ENCODE measurements around the gene GDPD5.

The GDPD5 gene

DNA sequence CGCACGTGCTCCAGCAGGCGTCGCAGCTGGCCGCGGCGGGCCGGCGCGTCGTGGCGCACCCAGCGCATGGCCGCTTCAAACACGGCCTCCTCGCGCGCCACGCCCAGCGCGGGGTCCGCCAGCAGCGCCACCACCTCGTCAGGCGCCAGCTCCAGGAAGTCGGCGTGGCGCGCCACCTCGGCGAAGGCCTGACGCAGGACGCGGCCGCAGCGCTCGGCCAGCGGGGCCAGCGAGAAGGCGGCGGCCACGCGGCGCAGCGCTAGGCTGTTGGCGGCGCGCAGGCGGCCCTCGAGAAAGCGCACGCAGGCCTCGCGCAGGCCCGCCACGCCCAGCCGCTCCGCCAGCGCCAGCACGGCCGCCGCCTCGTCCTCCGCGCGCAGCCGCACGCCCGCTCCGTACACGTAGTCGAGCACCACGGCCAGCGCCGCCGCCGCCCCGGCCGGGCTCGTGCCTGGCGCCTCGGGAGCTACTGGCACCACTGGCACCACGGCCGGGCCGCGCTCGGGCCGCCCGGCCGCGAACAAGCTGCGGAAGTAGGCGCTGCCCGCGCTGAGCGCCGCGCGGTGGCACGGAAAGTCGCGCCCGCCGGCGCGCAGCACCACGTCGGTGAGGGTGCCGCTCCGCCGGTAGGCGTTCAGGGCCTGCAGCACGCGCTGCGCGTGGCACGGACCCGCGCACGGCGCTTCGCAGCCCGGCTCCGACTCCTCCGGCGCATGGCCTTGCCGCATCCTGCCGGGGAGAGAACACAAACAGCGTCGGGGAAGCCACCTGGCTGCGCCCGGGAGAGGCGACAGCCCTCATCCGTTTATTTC lies 95.6 kb downstream of the GDPD5 start:
- TF ChIP-seq EZH2 (IDR thresholded peaks at IDR 0.05; ENCODE audit: borderline replicate concordance, low read length) = no peak
- TF ChIP-seq, protein P1, sequence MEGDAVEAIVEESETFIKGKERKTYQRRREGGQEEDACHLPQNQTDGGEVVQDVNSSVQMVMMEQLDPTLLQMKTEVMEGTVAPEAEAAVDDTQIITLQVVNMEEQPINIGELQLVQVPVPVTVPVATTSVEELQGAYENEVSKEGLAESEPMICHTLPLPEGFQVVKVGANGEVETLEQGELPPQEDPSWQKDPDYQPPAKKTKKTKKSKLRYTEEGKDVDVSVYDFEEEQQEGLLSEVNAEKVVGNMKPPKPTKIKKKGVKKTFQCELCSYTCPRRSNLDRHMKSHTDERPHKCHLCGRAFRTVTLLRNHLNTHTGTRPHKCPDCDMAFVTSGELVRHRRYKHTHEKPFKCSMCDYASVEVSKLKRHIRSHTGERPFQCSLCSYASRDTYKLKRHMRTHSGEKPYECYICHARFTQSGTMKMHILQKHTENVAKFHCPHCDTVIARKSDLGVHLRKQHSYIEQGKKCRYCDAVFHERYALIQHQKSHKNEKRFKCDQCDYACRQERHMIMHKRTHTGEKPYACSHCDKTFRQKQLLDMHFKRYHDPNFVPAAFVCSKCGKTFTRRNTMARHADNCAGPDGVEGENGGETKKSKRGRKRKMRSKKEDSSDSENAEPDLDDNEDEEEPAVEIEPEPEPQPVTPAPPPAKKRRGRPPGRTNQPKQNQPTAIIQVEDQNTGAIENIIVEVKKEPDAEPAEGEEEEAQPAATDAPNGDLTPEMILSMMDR (IDR thresholded peaks at IDR 0.05; ENCODE audit: low read length) = no peak
- no peak overlapping the region for H3K4me3 ChIP-seq (ENCODE audit: low read depth, low read length, poor library complexity, severe bottlenecking)
- H3F3A ChIP-seq (ENCODE audit: insufficient read depth, low read length) = no peaks in the 10 kb centered on the region
- no peaks in the 10 kb centered on the region for H3K4me1 ChIP-seq (ENCODE audit: insufficient read depth, low read length, severe bottlenecking)
- no peak overlapping the region for H2AFZ ChIP-seq (ENCODE audit: low read length)
- no peaks in the 10 kb centered on the region for H3K9me2 ChIP-seq (ENCODE audit: low read depth, low read length)
- no peaks in the 10 kb centered on the region for H3K9me3 ChIP-seq (ENCODE audit: low read length)
- no peak overlapping the region for H3K9ac ChIP-seq (ENCODE audit: low read length)
- H3K36me3 ChIP-seq (ENCODE audit: insufficient read depth, low read length) = no peaks in the 10 kb centered on the region
- peaks cover 6% of the 10 kb centered on the region; the same call in 1 of the 2 replicates for H3K27me3 ChIP-seq (ENCODE audit: insufficient read depth, low read length)
- no peaks in the 10 kb centered on the region for H4K20me1 ChIP-seq (ENCODE audit: insufficient read depth, low read length)
- H3K27ac ChIP-seq (ENCODE audit: low read depth, low read length, poor library complexity, severe bottlenecking) = no peak overlapping the region
- no peak overlapping the region for H3K4me2 ChIP-seq (ENCODE audit: low read length)
- no peaks in the 10 kb centered on the region for H3K79me2 ChIP-seq (ENCODE audit: insufficient read depth, low read length)

DNA sequence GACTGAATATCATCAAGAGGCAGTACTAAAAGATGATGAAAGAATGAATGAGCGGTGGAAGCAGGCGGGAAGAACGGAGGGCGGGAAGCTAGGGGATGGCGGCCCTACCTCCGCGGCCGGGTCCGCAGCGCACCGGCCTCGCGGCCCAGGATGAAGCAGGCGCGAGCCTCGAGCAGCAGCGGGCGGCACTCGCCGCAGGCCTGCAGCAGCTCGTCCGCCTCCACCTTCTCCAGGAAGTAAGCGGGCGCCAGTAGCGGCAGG lies 96.2 kb downstream of the GDPD5 start:
- Histone ChIP-seq H3K9me2 (ENCODE audit: low read depth, low read length) (no peaks in the 10 kb centered on the region), H3K27me3 (ENCODE audit: insufficient read depth, low read length) (peaks cover 6% of the 10 kb centered on the region; the same call in 1 of the 2 replicates), H3K9ac (ENCODE audit: low read length) (no peak overlapping the region), H3K9me3 (ENCODE audit: low read length) (no peaks in the 10 kb centered on the region), H2AFZ (ENCODE audit: low read length) (no peak overlapping the region), H3F3A (ENCODE audit: insufficient read depth, low read length) (no peaks in the 10 kb centered on the region), H3K4me3 (ENCODE audit: low read depth, low read length, poor library complexity, severe bottlenecking) (no peak overlapping the region), H3K27ac (ENCODE audit: low read depth, low read length, poor library complexity, severe bottlenecking) (no peak overlapping the region), H3K4me2 (ENCODE audit: low read length) (no peak overlapping the region), H4K20me1 (ENCODE audit: insufficient read depth, low read length) (no peaks in the 10 kb centered on the region), H3K36me3 (ENCODE audit: insufficient read depth, low read length) (no peaks in the 10 kb centered on the region), H3K4me1 (ENCODE audit: insufficient read depth, low read length, severe bottlenecking) (no peaks in the 10 kb centered on the region), H3K79me2 (ENCODE audit: insufficient read depth, low read length) (no peaks in the 10 kb centered on the region)
- TF ChIP-seq EZH2 (IDR thresholded peaks at IDR 0.05; ENCODE audit: borderline replicate concordance, low read length) = no peak
- TF ChIP-seq, protein P1 (IDR thresholded peaks at IDR 0.05; ENCODE audit: low read length) = no peak

- H3F3A ChIP-seq (ENCODE audit: insufficient read depth, low read length) = no peaks in the 10 kb centered on the region
- H3K9me3 ChIP-seq (ENCODE audit: low read length) = no peaks in the 10 kb centered on the region
- H3K4me2 ChIP-seq (ENCODE audit: low read length) = no peak overlapping the region
- H3K4me1 ChIP-seq (ENCODE audit: insufficient read depth, low read length, severe bottlenecking) = no peaks in the 10 kb centered on the region
- TF ChIP-seq EZH2 (IDR thresholded peaks at IDR 0.05; ENCODE audit: borderline replicate concordance, low read length) = no peak
- TF ChIP-seq, protein P1 (IDR thresholded peaks at IDR 0.05; ENCODE audit: low read length) = no peak
- no peak overlapping the region for H3K9ac ChIP-seq (ENCODE audit: low read length)
- H3K9me2 ChIP-seq (ENCODE audit: low read depth, low read length) = no peaks in the 10 kb centered on the region
- no peaks in the 10 kb centered on the region for H3K36me3 ChIP-seq (ENCODE audit: insufficient read depth, low read length)
- no peaks in the 10 kb centered on the region for H3K79me2 ChIP-seq (ENCODE audit: insufficient read depth, low read length)
- no peaks in the 10 kb centered on the region for H4K20me1 ChIP-seq (ENCODE audit: insufficient read depth, low read length)
- H3K4me3 ChIP-seq (ENCODE audit: low read depth, low read length, poor library complexity, severe bottlenecking) = no peak overlapping the region
- H3K27ac ChIP-seq (ENCODE audit: low read depth, low read length, poor library complexity, severe bottlenecking) = no peak overlapping the region
- peaks cover 6% of the 10 kb centered on the region; the same call in 1 of the 2 replicates for H3K27me3 ChIP-seq (ENCODE audit: insufficient read depth, low read length)
- no peak overlapping the region for H2AFZ ChIP-seq (ENCODE audit: low read length)
Observed at GRCh38 chr11:75428989-75429640, 96.6 kb downstream of the GDPD5 start.
